BE2C (cell line): ENCODE results near the gene METTL1.

Experiments
- DNase-seq: peaks from one replicate; pipeline ENCODE4 v3.0.0-alpha.2; 2020
- H3K27me3 ChIP-seq: fragments of 250-450 bp; sonication (Bioruptor Pico); 2 replicates; pipeline ENCODE4 v1.5.1; 2020; ENCODE audit warnings: mild to moderate bottlenecking
- H3K36me3 ChIP-seq: fragments of 250-450 bp; sonication (Bioruptor Pico); 2 replicates; pipeline ENCODE4 v1.5.1; 2020; ENCODE audit warnings: mild to moderate bottlenecking
- H3K4me1 ChIP-seq: fragments of 250-450 bp; sonication (Bioruptor Pico); 2 replicates; pipeline ENCODE4 v1.5.1; 2020
- H3K4me3 ChIP-seq: 2 replicates; pipeline ENCODE4 v1.5.1; 2011; ENCODE audit warnings: low read depth, low read length
- H3K9me3 ChIP-seq: fragments of 250-450 bp; sonication (Bioruptor Pico); 2 replicates; pipeline ENCODE4 v1.5.1; 2020
- CTCF ChIP-seq: IDR thresholded peaks from 2 replicates; pipeline ENCODE4 v1.5.1; 2012; ENCODE audit warnings: mild to moderate bottlenecking, low read depth, low read length

Gene METTL1

GRCh38 chr12:57757771-57758170 lies 14.1 kb downstream of the METTL1 start:
- Histone ChIP-seq H3K27me3 (peaks cover 11% of the 10 kb centered on the region), H3K9me3 (no peaks in the 10 kb centered on the region), H3K4me1 (peaks cover 2% of the 10 kb centered on the region; the same call in 1 of the 2 replicates), H3K4me3 (no peak overlapping the region), H3K36me3 (no peaks in the 10 kb centered on the region)
- TF ChIP-seq CTCF = no peak
- DNase-seq = no peak

GRCh38 chr12:57756406-57757341 lies 15.2 kb downstream of the METTL1 start:
- Histone ChIP-seq H3K4me3 (peak overlapping the region; percentile 63), H3K4me1 (peaks cover 4% of the 10 kb centered on the region; the same call in 1 of the 2 replicates), H3K27me3 (peaks cover 11% of the 10 kb centered on the region), H3K9me3 (no peaks in the 10 kb centered on the region), H3K36me3 (no peaks in the 10 kb centered on the region)
- peak; percentile 82 for DNase-seq
- TF ChIP-seq CTCF = peak; percentile 91

- no peaks in the 10 kb centered on the region for H3K9me3 ChIP-seq
- peaks cover 7% of the 10 kb centered on the region for H3K36me3 ChIP-seq
- peaks cover 4% of the 10 kb centered on the region; the same call in 1 of the 2 replicates for H3K4me1 ChIP-seq
- peaks cover 11% of the 10 kb centered on the region for H3K27me3 ChIP-seq
- no peak for TF ChIP-seq CTCF
- H3K4me3 ChIP-seq = peak overlapping the region; percentile 63
- no peak for DNase-seq
Observed at GRCh38 chr12:57755454-57756372, 16.2 kb downstream of the METTL1 start.

DNA sequence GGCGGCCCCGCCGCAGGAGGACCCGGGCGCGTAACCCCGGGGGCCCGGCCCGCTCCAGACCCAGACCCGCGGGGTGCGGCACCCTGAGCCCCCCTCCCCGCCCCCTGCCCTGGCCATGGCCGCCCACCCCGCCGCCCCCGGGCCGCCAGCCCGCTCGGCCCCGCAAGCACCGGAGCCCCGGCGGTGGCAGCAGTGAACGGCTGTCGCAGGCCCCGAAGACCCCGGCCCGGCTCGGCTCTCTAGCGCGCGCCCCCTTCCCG lies 16.8 kb downstream of the METTL1 start:
- peaks cover 11% of the 10 kb centered on the region for H3K27me3 ChIP-seq
- TF ChIP-seq CTCF = no peak
- no peaks in the 10 kb centered on the region for H3K9me3 ChIP-seq
- DNase-seq = no peak
- H3K4me1 ChIP-seq = peaks cover 4% of the 10 kb centered on the region; the same call in 1 of the 2 replicates
- H3K4me3 ChIP-seq = peak overlapping the region; percentile 63
- H3K36me3 ChIP-seq = peaks cover 13% of the 10 kb centered on the region

GRCh38 chr12:57754411-57755193 lies 17.3 kb downstream of the METTL1 start, which contains the start of gene MARCHF9:
TSS of gene MARCHF9 (plus strand) at chr12:57755103. CDS start at chr12:57755529, 426 bp downstream.
- DNase-seq = peak; percentile 58
- Histone ChIP-seq H3K4me3 (peak within 1 kb of the TSS; percentile 63), H3K27me3 (peaks cover 11% of the 10 kb centered on the region), H3K36me3 (peaks cover 16% of the 10 kb centered on the region), H3K4me1 (peaks cover 4% of the 10 kb centered on the region; the same call in 1 of the 2 replicates), H3K9me3 (no peaks in the 10 kb centered on the region)
- TF ChIP-seq CTCF = no peak
